WTC11 (cell line): ENCODE data around the gene TUBB4B.

Source experiments
- AR ChIP-seq: fragments of 250-450 bp; sonication (Bioruptor Pico); IDR thresholded peaks from 2 replicates; pipeline ENCODE4 v1.9.0; 2021; ENCODE audit warnings: mild to moderate bottlenecking
- ETV6 ChIP-seq: sonication (generic); formaldehyde crosslinking; IDR thresholded peaks from 2 replicates; pipeline ENCODE4 v1.8.1; 2022; ENCODE audit warnings: mild to moderate bottlenecking, missing genetic modification reagents
- FOXP4 ChIP-seq: sonication (generic); formaldehyde crosslinking; IDR thresholded peaks from 2 replicates; pipeline ENCODE4 v1.8.0; 2022; ENCODE audit warnings: mild to moderate bottlenecking, missing genetic modification reagents
- GTF2I ChIP-seq: fragments of 250-450 bp; sonication (Bioruptor Pico); conservative IDR thresholded peaks from 2 replicates; pipeline ENCODE4 v1.4.0; 2021; ENCODE audit warnings: mild to moderate bottlenecking
- NR1H2 ChIP-seq: sonication (generic); formaldehyde crosslinking; IDR thresholded peaks from 2 replicates; pipeline ENCODE4 v1.9.0; 2021; ENCODE audit warnings: mild to moderate bottlenecking, moderate library complexity, missing genetic modification reagents
- ZBTB21 ChIP-seq: sonication (generic); formaldehyde crosslinking; IDR thresholded peaks from 2 replicates; pipeline ENCODE4 v1.8.1; 2023; ENCODE audit warnings: mild to moderate bottlenecking, missing genetic modification reagents, borderline replicate concordance
- TF ChIP-seq, protein P1 (sequence below): fragments of 200-600 bp; IDR thresholded peaks from 2 replicates; pipeline ENCODE4 v1.8.0; 2022; ENCODE audit warnings: antibody characterized with exemption
- TF ChIP-seq, protein P2 (sequence below): sonication (generic); formaldehyde crosslinking; IDR thresholded peaks from 2 replicates; pipeline ENCODE4 v1.8.1; 2023; ENCODE audit warnings: mild to moderate bottlenecking, missing genetic modification reagents, moderate library complexity

DNA sequence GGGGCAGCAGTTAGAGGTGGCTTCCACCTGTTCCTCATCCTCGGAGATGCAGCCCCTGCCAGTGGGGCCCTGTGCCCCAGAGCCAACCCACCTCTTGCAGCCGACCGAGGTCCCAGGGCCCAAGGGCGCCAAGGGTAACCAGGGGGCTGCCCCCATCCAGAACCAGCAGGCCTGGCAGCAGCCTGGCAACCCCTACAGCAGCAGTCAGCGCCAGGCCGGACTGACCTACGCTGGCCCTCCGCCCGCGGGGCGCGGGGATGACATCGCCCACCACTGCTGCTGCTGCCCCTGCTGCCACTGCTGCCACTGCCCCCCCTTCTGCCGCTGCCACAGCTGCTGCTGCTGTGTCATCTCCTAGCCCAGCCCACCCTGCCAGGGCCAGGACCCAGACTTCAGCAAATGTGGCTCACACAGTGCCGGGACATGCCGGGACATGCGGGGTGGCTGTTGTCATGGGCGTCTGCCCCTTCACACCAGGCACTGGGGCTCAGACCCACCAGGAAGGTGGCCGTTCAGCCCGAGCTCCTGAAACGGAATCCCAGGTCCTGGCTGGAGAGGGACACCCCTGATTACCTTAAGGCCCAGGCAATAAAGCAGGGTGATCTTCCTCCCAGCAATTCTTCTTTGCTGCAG lies 15.3 kb upstream of the TUBB4B start:
- TF ChIP-seq, protein P1, sequence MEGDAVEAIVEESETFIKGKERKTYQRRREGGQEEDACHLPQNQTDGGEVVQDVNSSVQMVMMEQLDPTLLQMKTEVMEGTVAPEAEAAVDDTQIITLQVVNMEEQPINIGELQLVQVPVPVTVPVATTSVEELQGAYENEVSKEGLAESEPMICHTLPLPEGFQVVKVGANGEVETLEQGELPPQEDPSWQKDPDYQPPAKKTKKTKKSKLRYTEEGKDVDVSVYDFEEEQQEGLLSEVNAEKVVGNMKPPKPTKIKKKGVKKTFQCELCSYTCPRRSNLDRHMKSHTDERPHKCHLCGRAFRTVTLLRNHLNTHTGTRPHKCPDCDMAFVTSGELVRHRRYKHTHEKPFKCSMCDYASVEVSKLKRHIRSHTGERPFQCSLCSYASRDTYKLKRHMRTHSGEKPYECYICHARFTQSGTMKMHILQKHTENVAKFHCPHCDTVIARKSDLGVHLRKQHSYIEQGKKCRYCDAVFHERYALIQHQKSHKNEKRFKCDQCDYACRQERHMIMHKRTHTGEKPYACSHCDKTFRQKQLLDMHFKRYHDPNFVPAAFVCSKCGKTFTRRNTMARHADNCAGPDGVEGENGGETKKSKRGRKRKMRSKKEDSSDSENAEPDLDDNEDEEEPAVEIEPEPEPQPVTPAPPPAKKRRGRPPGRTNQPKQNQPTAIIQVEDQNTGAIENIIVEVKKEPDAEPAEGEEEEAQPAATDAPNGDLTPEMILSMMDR = no peak
- TF ChIP-seq NR1H2 (CRISPR knock-in tag) (no peak), GTF2I (CRISPR knock-in tag) (no peak), FOXP4 (CRISPR knock-in tag) (no peak), ETV6 (no peak), ZBTB21 (CRISPR knock-in tag) (no peak), AR (CRISPR knock-in tag) (no peak)
- TF ChIP-seq, protein P2, sequence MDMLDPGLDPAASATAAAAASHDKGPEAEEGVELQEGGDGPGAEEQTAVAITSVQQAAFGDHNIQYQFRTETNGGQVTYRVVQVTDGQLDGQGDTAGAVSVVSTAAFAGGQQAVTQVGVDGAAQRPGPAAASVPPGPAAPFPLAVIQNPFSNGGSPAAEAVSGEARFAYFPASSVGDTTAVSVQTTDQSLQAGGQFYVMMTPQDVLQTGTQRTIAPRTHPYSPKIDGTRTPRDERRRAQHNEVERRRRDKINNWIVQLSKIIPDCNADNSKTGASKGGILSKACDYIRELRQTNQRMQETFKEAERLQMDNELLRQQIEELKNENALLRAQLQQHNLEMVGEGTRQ (CRISPR knock-in tag) = no peak
